ENCODE results near the gene TGIF2.
"Not testable (repeated sequence)": the region's sequence is repeated elsewhere in the genome, so short reads cannot be mapped to it uniquely, and the experiment has no call there.

The TGIF2 gene

GRCh38 chr20:36562724-36563123, 10.7 kb upstream of the TGIF2 start:
- no peak for DNase-seq (ENCODE audit: low read depth)
- H3K4me3 ChIP-seq (ENCODE audit: low read depth, low read length): no peak overlapping the region
- no peak for TF ChIP-seq CTCF (IDR thresholded peaks at IDR 0.05; ENCODE audit: insufficient read depth, low read depth, low read length, missing control alignments)

GRCh38 chr20:36563374-36563773, 10.0 kb upstream of the TGIF2 start:
- no peak overlapping the region for H3K4me3 ChIP-seq (ENCODE audit: low read depth, low read length)
- DNase-seq (ENCODE audit: low read depth): no peak
- no peak for TF ChIP-seq CTCF (IDR thresholded peaks at IDR 0.05; ENCODE audit: insufficient read depth, low read depth, low read length, missing control alignments)

- not testable (repeated sequence) for H3K4me3 ChIP-seq (ENCODE audit: low read depth, low read length); DNase-seq (ENCODE audit: low read depth)
Measured at GRCh38 chr20:36564078-36564725, 9.2 kb upstream of the TGIF2 start.

GRCh38 chr20:36564726-36565121, 8.7 kb upstream of the TGIF2 start:
- not testable (repeated sequence) for DNase-seq (ENCODE audit: low read depth); H3K4me3 ChIP-seq (ENCODE audit: low read depth, low read length)

GRCh38 chr20:36565520-36565919, 7.9 kb upstream of the TGIF2 start:
- DNase-seq (ENCODE audit: low read depth): no peak
- TF ChIP-seq CTCF (IDR thresholded peaks at IDR 0.05; ENCODE audit: insufficient read depth, low read depth, low read length, missing control alignments): no peak
- no peak overlapping the region for H3K4me3 ChIP-seq (ENCODE audit: low read depth, low read length)

GRCh38 chr20:36569847-36570429, 3.5 kb upstream of the TGIF2 start:
- TF ChIP-seq CTCF (IDR thresholded peaks at IDR 0.05; ENCODE audit: insufficient read depth, low read depth, low read length, missing control alignments): no peak
- no peak overlapping the region for H3K4me3 ChIP-seq (ENCODE audit: low read depth, low read length)
- no peak for DNase-seq (ENCODE audit: low read depth)

- TF ChIP-seq CTCF (IDR thresholded peaks at IDR 0.05; ENCODE audit: insufficient read depth, low read depth, low read length, missing control alignments): no peak
- no peak for DNase-seq (ENCODE audit: low read depth)
- H3K4me3 ChIP-seq (ENCODE audit: low read depth, low read length): peak overlapping the region; percentile 73
Measured at GRCh38 chr20:36571564-36572504, 1.6 kb upstream of the TGIF2 start.

All from GM12865 (cell line).